Lung microvascular endothelial cell (primary cell): ENCODE measurements around the gene FRMD1. TPM values are rescaled to one million over a fixed set of nuclear protein-coding genes. Genes with fewer than 3 reads are reported as not detected.

Experiments used
- DNase-seq, 2 donors: peaks; one replicate each; pipeline versions ENCODE4 v3.0.0 to v3.0.0-alpha.2; 2010; ENCODE audit warnings: low read depth in 2 of 2
- total RNA-seq: library from RNA; depleted of rRNA; stranded (reverse); fragments of >200 nt; gene quantifications from 2 replicates; pipeline ENCODE4 v1.2.1, GENCODE V29; 2014

Gene FRMD1
- total RNA-seq, 1 donor from 2014 or later: not detected

GRCh38 chr6:168043848-168044415, 35.1 kb downstream of the FRMD1 start:
- no peak for DNase-seq

DNA sequence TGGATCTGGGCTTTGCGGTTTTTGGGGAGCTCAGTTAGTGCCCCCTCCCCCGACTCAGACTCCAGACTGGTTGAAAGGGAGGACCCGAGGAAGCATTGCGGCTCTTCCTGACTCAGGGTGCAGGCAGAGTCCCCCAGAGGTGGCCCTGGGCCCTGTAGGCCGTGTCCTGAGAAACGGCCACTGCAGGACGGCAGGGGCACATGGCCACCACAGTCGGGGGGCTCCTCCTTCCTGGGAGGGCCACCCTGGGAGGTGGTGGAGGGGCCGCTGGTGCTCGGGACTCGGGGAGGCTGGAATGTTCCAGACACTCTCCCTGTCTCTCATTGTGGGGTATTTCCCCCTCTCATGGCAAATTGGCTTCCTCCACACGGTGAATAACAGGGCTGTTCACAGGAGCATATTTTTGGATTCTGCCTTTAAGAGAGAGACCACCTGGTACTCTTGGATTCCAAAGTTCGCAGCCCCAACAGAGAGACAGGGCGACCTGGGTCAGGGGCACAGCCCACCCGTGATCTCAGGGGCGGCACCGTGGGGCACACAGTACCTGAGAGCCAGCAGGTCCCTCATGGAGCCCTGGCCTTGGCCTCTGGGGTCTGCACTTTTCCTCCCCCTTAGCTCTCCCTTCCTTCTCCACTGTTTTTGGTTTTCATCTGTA, 35.7 kb downstream of the FRMD1 start:
- DNase-seq: no peak

GRCh38 chr6:168042426-168043192, 36.4 kb downstream of the FRMD1 start:
- no peak for DNase-seq

DNA sequence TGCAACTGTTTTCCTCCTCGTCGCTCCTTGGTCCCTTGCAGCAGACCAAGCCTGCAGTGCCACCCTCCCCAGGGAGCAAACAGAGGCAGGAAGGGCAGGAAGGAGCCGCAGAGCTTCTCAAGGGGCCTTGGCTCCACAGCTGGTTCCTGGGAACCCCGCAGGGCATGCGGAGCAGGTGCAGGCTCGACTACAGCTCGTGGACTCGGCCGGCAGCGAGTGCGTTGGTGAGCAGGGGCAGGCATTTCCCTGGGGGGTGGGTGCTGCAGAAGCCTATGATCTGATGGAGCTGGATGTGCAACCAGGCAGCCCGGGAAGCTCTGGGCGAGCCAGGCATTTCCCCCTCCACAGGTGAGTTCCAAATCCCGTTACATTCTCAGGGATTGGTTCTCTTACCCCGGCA, 37.1 kb downstream of the FRMD1 start:
- DNase-seq: no peak

- DNase-seq: no peak
Observed at GRCh38 chr6:168040856-168041496, 38.0 kb downstream of the FRMD1 start.

DNA sequence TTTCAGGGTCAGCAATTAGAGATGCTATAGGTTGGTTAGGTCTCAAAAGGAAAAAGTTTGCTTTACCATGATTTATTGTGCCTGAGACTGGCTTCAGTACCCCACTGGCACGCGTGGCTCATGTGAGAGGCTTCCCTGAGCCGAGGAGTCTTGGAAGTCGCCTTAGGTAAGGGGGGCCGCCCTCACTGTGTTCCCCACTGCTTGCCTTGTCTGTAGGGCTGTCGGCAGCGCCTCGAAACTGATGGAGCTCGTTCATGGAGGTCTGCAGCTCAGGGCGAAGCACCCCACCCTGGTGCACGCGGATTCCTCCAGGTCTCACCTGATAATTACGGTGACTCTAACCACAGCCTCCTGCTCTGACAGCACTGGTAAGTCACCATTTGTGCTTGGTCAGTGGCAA, 39.2 kb downstream of the FRMD1 start:
- DNase-seq: no peak

- DNase-seq: no peak
Observed at GRCh38 chr6:168039301-168039700, 39.7 kb downstream of the FRMD1 start.

DNA sequence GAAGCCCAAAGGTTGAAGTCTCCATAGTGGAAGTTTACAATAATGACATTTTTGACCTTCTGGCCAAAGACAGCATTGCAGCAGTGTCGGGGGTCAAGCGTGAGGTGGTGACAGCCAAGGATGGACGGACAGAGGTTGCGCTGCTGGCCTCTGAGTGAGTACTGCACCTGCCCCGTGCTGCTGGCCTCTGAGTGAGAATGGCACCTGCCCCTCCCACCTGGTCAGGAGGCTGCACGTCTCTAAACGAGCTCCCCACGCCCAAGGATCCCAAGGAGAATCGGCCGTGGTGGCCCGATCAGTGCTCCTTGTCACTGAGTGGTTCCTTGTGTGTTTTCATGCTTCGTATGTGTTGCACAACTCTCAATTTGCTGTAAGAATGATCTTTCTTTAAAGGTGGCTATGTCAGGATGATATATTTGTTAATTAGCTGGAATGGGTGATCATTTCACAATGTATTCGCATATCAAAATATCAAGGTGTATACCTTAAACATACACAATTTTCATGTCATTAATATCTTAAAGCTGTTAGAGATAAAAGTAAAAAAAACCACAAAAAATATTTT, 40.4 kb downstream of the FRMD1 start:
- DNase-seq: no peak

GRCh38 chr6:168037856-168038255, 41.2 kb downstream of the FRMD1 start:
- DNase-seq: no peak

GRCh38 chr6:168037242-168037641, 41.8 kb downstream of the FRMD1 start:
- peak in 1 of 2 donors; percentile 13 for DNase-seq

DNA sequence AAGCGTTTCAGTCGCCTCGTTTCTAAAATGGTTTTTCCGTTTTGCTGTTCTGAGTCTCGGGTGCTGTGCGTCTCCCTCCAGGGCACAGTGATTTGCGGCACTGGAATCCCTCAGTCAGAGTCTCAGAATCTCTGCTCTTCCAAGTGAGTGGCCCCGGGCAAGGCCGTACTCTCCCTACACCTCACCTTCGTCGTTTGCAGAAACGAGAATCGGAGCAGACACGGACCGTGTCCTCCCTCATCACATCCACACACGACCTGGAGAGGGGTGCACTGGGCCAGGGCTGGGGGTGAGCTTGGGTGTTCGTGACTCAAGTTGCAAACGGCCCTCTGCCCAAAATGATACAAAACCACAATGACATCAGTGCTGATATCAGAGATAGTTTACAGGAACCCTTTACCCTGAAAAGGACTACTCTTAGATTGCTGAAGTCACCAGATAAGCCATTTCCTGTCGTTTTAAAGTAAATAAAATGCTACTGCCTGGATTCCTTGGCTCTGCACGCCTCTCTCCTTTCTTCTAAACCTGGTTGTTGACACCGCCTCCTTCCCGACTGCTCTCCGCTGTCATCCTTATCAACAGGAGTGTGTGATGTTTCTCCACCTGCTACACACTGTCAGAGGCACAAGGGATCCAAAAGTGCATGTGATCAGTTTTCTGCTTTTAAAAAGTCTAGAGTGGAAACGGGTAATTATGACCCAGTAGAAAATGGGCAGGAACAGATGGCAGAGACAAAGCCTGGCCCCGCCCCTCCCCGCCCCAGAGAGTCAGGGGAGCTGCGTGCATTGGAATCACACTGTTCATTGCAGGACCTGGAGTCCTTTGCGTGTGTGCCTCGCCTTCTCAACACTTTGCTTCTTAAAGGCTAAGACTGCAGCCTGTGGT, 43.1 kb downstream of the FRMD1 start:
- DNase-seq: peak in 1 of 2 donors; percentile 52

DNA sequence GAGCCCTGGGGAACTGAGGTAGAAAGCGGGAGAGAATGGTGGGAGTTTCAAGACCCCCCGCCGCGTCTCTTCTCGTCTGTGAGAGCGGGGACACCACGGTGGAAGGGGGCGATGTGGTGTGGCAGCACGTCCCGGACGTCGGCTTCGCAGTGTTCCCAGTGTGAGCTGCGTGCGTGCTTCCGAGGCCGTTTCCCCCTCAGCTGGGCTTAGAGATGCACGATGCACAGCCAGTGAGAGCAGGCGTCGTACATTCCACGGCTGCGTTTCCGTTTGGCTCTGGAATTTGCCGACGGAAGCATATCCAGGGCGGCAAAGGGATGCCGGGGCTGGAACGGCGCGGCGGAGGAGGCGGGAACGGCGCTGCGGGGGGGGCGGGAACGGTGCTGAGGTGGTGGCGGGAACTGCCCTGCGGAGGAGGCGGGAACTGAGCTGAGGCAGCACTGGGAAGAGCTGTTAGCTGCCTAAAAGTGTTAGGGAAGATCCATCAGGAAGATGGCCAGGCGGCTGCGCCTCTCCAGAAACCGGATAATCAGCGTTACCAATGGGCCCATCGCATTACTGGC, 43.8 kb downstream of the FRMD1 start:
- peak; percentile 88 for DNase-seq

GRCh38 chr6:168034537-168034936, 44.5 kb downstream of the FRMD1 start:
- no peak for DNase-seq

DNA sequence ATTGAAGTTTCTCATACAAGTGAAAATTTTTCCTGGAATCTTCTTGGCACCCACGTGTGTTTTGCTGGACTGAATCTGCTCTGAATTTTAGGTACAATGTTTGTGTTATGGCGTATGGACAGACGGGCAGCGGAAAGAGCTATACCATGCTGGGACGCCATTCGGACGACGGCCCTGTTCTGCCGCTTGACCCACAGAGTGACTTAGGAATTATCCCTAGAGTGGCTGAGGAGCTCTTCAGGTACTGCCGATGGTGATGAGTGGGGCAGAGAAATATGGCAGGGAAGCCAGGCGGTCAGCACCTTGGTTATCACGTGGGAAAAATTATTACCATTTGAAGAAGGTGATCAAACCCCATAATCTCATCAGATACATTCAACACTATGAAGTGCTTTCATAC, 45.2 kb downstream of the FRMD1 start:
- no peak for DNase-seq

- peak in 1 of 2 donors; percentile 82 for DNase-seq
Observed at GRCh38 chr6:168032005-168032760, 46.8 kb downstream of the FRMD1 start.

- no peak for DNase-seq
Observed at GRCh38 chr6:168031411-168031971, 47.5 kb downstream of the FRMD1 start.

- no peak for DNase-seq
Observed at GRCh38 chr6:168030908-168031307, 48.1 kb downstream of the FRMD1 start.

GRCh38 chr6:168030218-168030746, 48.7 kb downstream of the FRMD1 start:
- no peak for DNase-seq
